ENCODE results near the gene C5orf22. TPM values are rescaled to one million over a fixed set of nuclear protein-coding genes. Genes with fewer than 3 reads are reported as not detected.
A peak's percentile ranks its signal among the peaks of the same experiment; 100 is the strongest.

The C5orf22 gene
- 10 to 100 TPM; 27.2 to 29.9 TPM for total RNA-seq

GRCh38 chr5:31531888-31532547 lies at the start of gene C5orf22, which contains the start of gene DROSHA:
Gene C5orf22, plus strand, starts transcription at chr5:31532301. Its CDS starts 92 bp downstream, at chr5:31532393.
Gene DROSHA, minus strand, starts transcription at chr5:31532093. Its CDS starts 3,034 bp downstream, at chr5:31529059.
- H3K9me3 Mint-ChIP-seq: no peaks in the 10 kb centered on the region
- H3K4me1 Mint-ChIP-seq: peaks cover 27% of the 10 kb centered on the region
- peaks cover 25% of the 10 kb centered on the region for H3K36me3 Mint-ChIP-seq
- DNase-seq (peak; percentile 88), ATAC-seq (ENCODE audit: low read depth) (peak; percentile 96)
- POLR2A ChIA-PET: interaction anchor here (0.9 to 1.2 kb wide), 3 partner anchors 9 to 14 kb away, joined by 3 to 4 read pairs (median 3); no protein-coding TSS in a partner anchor
- peak within 1 kb of the TSS; percentile 93 for H3K4me3 Mint-ChIP-seq
- H3K27me3 Mint-ChIP-seq: no peaks in the 10 kb centered on the region
- H3K27ac Mint-ChIP-seq: peak within 1 kb of the TSS; percentile 81

GRCh38 chr5:31485376-31486207 lies 46.5 kb upstream of the C5orf22 start:
- Mint-ChIP-seq H3K4me3 (no peak overlapping the region), H3K9me3 (no peaks in the 10 kb centered on the region), H3K27me3 (no peaks in the 10 kb centered on the region), H3K4me1 (no peaks in the 10 kb centered on the region), H3K36me3 (peaks cover 22% of the 10 kb centered on the region), H3K27ac (no peak overlapping the region)
- ATAC-seq (ENCODE audit: low read depth): no peak
- POLR2A ChIA-PET: interaction anchor here (0.6 kb wide), 1 partner anchor 1798 kb away, joined by 4 read pairs; no protein-coding TSS in a partner anchor
- no peak for DNase-seq

GRCh38 chr5:31486441-31486840 lies 45.7 kb upstream of the C5orf22 start:
- DNase-seq (no peak), ATAC-seq (ENCODE audit: low read depth) (no peak)
- Mint-ChIP-seq H3K4me1 (no peaks in the 10 kb centered on the region), H3K27ac (no peak overlapping the region), H3K4me3 (no peak overlapping the region), H3K36me3 (peaks cover 26% of the 10 kb centered on the region), H3K9me3 (no peaks in the 10 kb centered on the region), H3K27me3 (no peaks in the 10 kb centered on the region)
- POLR2A ChIA-PET: no interaction called here

- Mint-ChIP-seq H3K27ac (no peak overlapping the region), H3K36me3 (peaks cover 28% of the 10 kb centered on the region), H3K4me3 (no peak overlapping the region), H3K9me3 (no peaks in the 10 kb centered on the region), H3K27me3 (no peaks in the 10 kb centered on the region), H3K4me1 (no peaks in the 10 kb centered on the region)
- ATAC-seq (ENCODE audit: low read depth): no peak
- POLR2A ChIA-PET: no interaction called here
- no peak for DNase-seq
Observed at GRCh38 chr5:31487506-31487905, 44.6 kb upstream of the C5orf22 start.

- DNase-seq (no peak), ATAC-seq (ENCODE audit: low read depth) (no peak)
- Mint-ChIP-seq H3K9me3 (no peaks in the 10 kb centered on the region), H3K27me3 (no peaks in the 10 kb centered on the region), H3K4me3 (no peak overlapping the region), H3K36me3 (peaks cover 26% of the 10 kb centered on the region), H3K27ac (no peak overlapping the region), H3K4me1 (no peaks in the 10 kb centered on the region)
- POLR2A ChIA-PET: no interaction called here
Observed at GRCh38 chr5:31492869-31493268, 39.2 kb upstream of the C5orf22 start.

GRCh38 chr5:31495336-31495735 lies 36.8 kb upstream of the C5orf22 start:
- no peak overlapping the region for H3K4me3 Mint-ChIP-seq
- H3K27me3 Mint-ChIP-seq: no peaks in the 10 kb centered on the region
- POLR2A ChIA-PET: no interaction called here
- H3K27ac Mint-ChIP-seq: no peak overlapping the region
- H3K36me3 Mint-ChIP-seq: peaks cover 33% of the 10 kb centered on the region
- DNase-seq (no peak), ATAC-seq (ENCODE audit: low read depth) (no peak)
- H3K9me3 Mint-ChIP-seq: no peaks in the 10 kb centered on the region
- peaks cover 2% of the 10 kb centered on the region for H3K4me1 Mint-ChIP-seq

GRCh38 chr5:31496301-31496700 lies 35.8 kb upstream of the C5orf22 start:
- POLR2A ChIA-PET: no interaction called here
- Mint-ChIP-seq H3K4me3 (no peak overlapping the region), H3K36me3 (peaks cover 31% of the 10 kb centered on the region), H3K9me3 (no peaks in the 10 kb centered on the region), H3K27me3 (no peaks in the 10 kb centered on the region), H3K27ac (no peak overlapping the region), H3K4me1 (peaks cover 2% of the 10 kb centered on the region)
- ATAC-seq (ENCODE audit: low read depth): no peak
- no peak for DNase-seq

GRCh38 chr5:31496891-31497290 lies 35.2 kb upstream of the C5orf22 start:
- peaks cover 2% of the 10 kb centered on the region for H3K4me1 Mint-ChIP-seq
- DNase-seq (no peak), ATAC-seq (ENCODE audit: low read depth) (no peak)
- no peaks in the 10 kb centered on the region for H3K27me3 Mint-ChIP-seq
- H3K36me3 Mint-ChIP-seq: peaks cover 30% of the 10 kb centered on the region
- POLR2A ChIA-PET: no interaction called here
- H3K9me3 Mint-ChIP-seq: no peaks in the 10 kb centered on the region
- H3K4me3 Mint-ChIP-seq: no peak overlapping the region
- H3K27ac Mint-ChIP-seq: no peak overlapping the region

GRCh38 chr5:31500256-31500655 lies 31.8 kb upstream of the C5orf22 start:
- H3K27me3 Mint-ChIP-seq: no peaks in the 10 kb centered on the region
- H3K27ac Mint-ChIP-seq: no peak overlapping the region
- H3K9me3 Mint-ChIP-seq: no peaks in the 10 kb centered on the region
- no peak overlapping the region for H3K4me3 Mint-ChIP-seq
- peaks cover 36% of the 10 kb centered on the region for H3K36me3 Mint-ChIP-seq
- ATAC-seq (ENCODE audit: low read depth): no peak
- POLR2A ChIA-PET: no interaction called here
- DNase-seq: no peak
- peaks cover 2% of the 10 kb centered on the region for H3K4me1 Mint-ChIP-seq

- DNase-seq (no peak), ATAC-seq (ENCODE audit: low read depth) (no peak)
- no peaks in the 10 kb centered on the region for H3K27me3 Mint-ChIP-seq
- H3K36me3 Mint-ChIP-seq: peaks cover 37% of the 10 kb centered on the region
- peaks cover 2% of the 10 kb centered on the region for H3K4me1 Mint-ChIP-seq
- H3K27ac Mint-ChIP-seq: no peak overlapping the region
- no peaks in the 10 kb centered on the region for H3K9me3 Mint-ChIP-seq
- POLR2A ChIA-PET: no interaction called here
- no peak overlapping the region for H3K4me3 Mint-ChIP-seq
Observed at GRCh38 chr5:31502506-31502905, 29.6 kb upstream of the C5orf22 start.

GRCh38 chr5:31504529-31504928 lies 27.6 kb upstream of the C5orf22 start:
- POLR2A ChIA-PET: no interaction called here
- H3K4me3 Mint-ChIP-seq: no peak overlapping the region
- H3K36me3 Mint-ChIP-seq: peaks cover 35% of the 10 kb centered on the region
- no peaks in the 10 kb centered on the region for H3K9me3 Mint-ChIP-seq
- H3K27ac Mint-ChIP-seq: no peak overlapping the region
- H3K4me1 Mint-ChIP-seq: no peaks in the 10 kb centered on the region
- no peaks in the 10 kb centered on the region for H3K27me3 Mint-ChIP-seq
- DNase-seq (no peak), ATAC-seq (ENCODE audit: low read depth) (no peak)

GRCh38 chr5:31511305-31511704 lies 20.8 kb upstream of the C5orf22 start:
- no peaks in the 10 kb centered on the region for H3K27me3 Mint-ChIP-seq
- POLR2A ChIA-PET: no interaction called here
- DNase-seq (no peak), ATAC-seq (ENCODE audit: low read depth) (no peak)
- peaks cover 30% of the 10 kb centered on the region for H3K36me3 Mint-ChIP-seq
- no peak overlapping the region for H3K27ac Mint-ChIP-seq
- H3K9me3 Mint-ChIP-seq: no peaks in the 10 kb centered on the region
- H3K4me1 Mint-ChIP-seq: peaks cover 2% of the 10 kb centered on the region
- H3K4me3 Mint-ChIP-seq: no peak overlapping the region

GRCh38 chr5:31516802-31517201 lies 15.3 kb upstream of the C5orf22 start:
- POLR2A ChIA-PET: interaction anchor here (0.6 kb wide), 1 partner anchor 75 kb away, joined by 5 read pairs; no protein-coding TSS in a partner anchor
- H3K27ac Mint-ChIP-seq: peak overlapping the region; percentile 50
- H3K27me3 Mint-ChIP-seq: no peaks in the 10 kb centered on the region
- ATAC-seq (ENCODE audit: low read depth) (peak; percentile 42), DNase-seq (no peak)
- H3K9me3 Mint-ChIP-seq: no peaks in the 10 kb centered on the region
- peaks cover 24% of the 10 kb centered on the region for H3K36me3 Mint-ChIP-seq
- peaks cover 7% of the 10 kb centered on the region for H3K4me1 Mint-ChIP-seq
- H3K4me3 Mint-ChIP-seq: peak overlapping the region; percentile 49

GRCh38 chr5:31523041-31523440 lies 9.1 kb upstream of the C5orf22 start:
- peaks cover 43% of the 10 kb centered on the region for H3K36me3 Mint-ChIP-seq
- no peaks in the 10 kb centered on the region for H3K27me3 Mint-ChIP-seq
- ATAC-seq (ENCODE audit: low read depth) (no peak), DNase-seq (no peak)
- no peaks in the 10 kb centered on the region for H3K9me3 Mint-ChIP-seq
- H3K4me1 Mint-ChIP-seq: peaks cover 5% of the 10 kb centered on the region
- no peak overlapping the region for H3K27ac Mint-ChIP-seq
- H3K4me3 Mint-ChIP-seq: no peak overlapping the region
- POLR2A ChIA-PET: interaction anchor here (1.2 kb wide), 1 partner anchor 9 kb away, joined by 4 read pairs; the partner anchor contains the start of genes C5orf22 and DROSHA

All from activated naive CD8-positive, alpha-beta T cell treated with anti-CD3 and anti-CD28 coated beads, Interleukin-2, amount 10 ng/mL, durations not matched to agents 7 days and 5 days (primary cell).